Measurements from ENCODE around the gene CUX1.

Gene CUX1

DNA sequence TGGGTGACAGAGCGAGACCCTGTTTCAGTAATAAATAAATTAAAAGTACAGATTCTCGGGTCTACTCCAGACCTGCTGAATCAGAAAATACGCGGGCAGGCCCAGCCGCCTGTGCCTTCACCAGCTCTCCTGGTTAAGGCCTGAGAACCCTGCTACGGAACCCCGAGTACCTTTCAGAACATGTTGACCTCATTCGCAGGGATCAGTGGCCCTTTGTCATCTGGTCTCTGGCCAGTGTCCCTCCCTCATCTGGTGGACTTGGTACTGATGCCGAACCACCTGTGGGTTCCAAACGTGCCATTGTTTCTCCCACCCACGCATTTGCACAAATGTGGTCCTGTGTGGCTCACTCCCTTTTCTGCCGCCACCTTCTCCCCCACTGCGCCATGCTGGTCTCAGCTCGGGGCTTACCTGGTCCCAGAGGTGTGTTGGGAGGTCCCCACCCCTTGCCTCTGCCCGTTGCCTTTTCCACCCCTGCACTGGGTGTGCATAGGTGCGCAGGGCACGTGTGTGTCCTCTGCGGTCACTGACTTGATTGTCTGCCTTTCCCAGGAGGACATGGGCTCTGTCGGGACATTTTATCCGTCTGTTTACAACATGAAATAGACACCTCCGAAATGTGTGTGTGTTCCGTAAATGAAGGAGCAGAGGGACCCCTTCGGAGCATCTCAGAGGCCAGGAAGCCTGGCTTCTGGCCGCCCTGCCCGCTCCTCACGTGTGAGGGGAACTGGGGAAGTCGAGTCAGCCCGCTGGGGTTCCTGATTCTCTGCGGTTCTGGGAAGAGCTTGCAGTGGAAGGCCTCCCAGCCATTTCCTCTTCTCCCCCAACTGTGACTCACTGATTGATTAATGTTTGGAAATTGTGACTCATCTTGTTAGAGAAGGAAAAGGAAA is 135.2 kb downstream of the CUX1 start:
- no peak for DNase-seq (ENCODE audit: low read depth in 3 of 3, low spot score in 1 of 3)

DNA sequence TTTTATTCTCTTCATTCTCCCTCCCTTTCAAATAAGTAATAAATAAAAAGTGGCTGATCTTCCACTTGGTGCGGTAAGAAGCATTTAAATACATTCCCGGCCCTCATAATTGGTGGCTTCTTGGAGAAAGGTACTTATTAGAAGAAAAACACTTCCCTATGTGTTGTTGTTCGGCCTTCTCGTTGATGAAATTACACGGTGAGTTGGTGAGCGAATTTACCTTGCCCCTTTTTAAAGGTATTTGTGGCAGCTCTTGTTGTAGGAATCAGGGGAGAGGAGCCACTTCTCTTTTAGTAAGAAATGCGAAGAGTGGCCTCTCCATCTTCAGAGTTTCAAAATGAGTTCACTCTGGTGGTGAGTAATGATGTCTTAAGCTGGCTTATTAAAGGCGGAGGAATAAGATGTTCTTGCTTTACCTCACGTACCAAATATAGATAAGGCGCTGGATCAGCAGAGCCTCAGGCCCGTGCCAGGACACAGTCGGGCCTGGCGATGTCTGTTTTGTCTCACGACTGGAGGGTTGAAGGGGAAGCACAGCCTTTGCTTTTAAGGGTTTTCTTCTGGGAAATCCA is 135.9 kb downstream of the CUX1 start:
- no peak for DNase-seq (ENCODE audit: low read depth in 3 of 3, low spot score in 1 of 3)

DNA sequence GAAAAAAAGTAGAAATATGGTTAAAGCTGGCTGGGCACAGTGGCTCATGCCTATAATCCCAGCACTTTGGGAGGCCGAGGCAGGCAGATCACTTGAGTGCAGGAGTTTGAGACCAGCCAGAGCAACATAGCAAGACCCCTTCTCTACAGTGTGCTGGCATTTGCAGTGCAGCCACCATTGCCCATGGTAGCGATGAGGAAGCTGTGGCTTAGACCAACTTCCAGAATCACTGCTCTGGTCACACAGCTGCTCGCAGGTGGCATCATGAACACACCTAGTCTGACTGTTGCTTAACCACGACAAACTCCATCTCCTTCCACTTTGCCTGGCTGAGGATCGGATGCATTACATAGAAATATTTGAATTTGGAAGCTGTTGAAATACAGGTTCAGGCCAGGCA is 137.1 kb downstream of the CUX1 start:
- no peak for DNase-seq (ENCODE audit: low read depth in 3 of 3, low spot score in 1 of 3)

DNA sequence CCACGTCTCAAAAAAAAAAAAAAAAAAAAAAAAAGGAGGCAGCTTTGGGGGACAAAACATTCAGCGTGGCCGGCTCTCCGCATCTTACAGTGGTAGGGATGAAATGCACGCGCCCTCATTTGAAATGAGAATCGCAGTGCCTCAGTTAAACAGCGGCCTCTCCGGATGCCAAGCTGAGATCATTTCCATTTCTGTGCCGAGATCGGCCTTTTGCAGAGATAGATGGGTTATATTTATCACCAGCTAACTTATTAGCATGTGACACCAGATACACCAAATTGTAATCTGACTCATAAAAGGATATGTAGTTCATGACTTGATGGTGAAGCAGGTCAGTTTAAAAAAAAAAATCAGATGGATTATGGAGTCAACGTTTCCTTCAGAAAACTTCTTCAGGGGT is 138.7 kb downstream of the CUX1 start:
- DNase-seq (ENCODE audit: low read depth in 3 of 3, low spot score in 1 of 3) = no peak

DNA sequence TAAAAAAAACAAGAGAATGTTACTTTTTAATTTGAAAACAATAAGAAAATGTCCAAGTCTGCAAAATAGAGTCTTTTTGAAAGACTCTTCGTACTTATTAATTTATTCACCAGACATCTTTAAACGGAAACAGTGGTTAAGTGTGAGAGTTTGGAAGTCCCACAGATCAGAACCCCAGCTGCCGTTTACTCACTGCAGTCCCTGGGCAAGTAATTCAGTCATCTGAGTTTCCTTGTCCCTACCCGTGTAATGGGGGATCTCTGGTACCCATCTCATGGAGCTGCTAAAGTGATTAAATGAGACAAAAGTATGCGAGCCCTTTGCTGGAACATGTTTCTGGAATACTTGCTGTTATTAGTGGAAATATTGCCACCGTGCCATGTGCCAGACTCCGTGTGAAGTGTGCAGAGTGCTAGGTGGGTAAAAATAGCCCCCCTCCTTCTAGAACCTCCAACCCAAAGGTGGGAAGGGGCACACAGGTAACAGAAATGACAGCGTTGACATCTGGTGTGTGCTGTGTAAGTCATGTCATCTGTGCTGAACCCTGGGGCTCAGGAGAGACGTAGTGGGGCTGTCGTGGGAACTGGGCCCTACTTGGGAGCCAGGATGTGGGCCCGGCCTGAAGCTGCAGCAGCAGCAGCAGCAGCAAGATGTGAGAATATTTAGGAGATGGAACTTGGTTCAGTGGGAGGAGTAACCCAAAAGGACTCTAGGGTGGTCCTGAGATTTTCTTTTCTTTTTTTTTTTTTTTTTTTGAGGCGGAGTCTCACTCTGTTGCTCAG is 140.5 kb downstream of the CUX1 start:
- DNase-seq (ENCODE audit: low read depth in 3 of 3, low spot score in 1 of 3) = no peak

DNA sequence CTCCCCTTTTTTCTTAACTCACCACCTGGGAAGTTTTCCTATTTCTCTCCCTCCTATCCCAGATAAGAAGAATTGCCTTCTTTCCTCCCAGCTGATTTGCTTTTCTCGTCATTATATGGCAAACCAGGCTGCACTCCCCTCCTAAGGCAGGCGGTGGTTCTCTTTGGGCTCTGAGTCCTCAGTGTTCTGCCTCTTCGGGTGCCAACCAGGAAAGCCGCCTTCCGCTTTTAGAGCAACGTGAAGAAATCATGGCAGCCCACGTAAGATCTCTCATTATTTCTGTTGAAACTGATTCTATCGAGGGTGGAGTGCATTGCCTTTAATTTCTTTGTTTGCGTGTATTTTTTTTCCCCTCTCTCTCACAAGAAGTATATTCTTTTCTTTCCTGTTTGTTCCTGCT is 141.9 kb downstream of the CUX1 start:
- no peak for DNase-seq (ENCODE audit: low read depth in 3 of 3, low spot score in 1 of 3)

DNA sequence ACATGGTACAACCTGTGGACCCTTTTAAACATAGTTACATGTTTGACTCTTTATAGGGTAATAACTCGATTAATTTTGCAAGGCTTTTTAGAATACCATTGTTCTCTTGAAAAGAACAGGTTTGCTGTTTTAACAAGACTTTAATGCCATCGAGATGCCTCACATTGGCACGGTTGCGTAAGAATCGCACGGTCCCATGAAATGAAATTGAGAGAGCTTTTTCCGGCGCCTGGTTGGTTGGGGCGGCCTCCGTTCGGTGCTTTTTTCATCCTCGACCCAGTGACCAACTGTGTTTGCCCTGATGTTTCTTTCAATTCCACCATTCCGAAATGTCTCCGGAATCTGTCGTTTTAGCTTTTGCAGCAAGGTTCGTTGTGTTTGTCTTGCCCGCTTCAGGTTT is 142.4 kb downstream of the CUX1 start:
- DNase-seq (ENCODE audit: low read depth in 3 of 3, low spot score in 1 of 3) = no peak

DNA sequence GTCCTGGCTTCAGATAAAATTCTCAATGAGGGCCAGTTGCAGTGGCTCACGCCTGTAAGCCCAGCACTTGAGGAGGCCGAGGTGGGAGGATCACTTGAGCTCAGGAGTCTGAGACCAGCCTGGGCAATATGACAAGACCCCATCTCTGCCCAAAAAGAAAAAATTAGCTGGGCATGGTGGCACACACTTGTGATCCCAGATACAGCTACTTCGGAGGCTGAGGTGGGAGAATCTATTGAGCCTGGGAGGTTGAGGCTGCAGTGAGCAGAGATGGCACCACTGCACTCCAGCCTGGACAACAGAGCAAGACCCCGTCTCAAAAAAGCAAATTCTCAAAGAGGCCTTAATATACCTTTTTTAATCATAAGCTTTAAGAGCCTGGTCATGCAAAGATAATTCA is 142.9 kb downstream of the CUX1 start:
- DNase-seq (ENCODE audit: low read depth in 3 of 3, low spot score in 1 of 3) = no peak

DNA sequence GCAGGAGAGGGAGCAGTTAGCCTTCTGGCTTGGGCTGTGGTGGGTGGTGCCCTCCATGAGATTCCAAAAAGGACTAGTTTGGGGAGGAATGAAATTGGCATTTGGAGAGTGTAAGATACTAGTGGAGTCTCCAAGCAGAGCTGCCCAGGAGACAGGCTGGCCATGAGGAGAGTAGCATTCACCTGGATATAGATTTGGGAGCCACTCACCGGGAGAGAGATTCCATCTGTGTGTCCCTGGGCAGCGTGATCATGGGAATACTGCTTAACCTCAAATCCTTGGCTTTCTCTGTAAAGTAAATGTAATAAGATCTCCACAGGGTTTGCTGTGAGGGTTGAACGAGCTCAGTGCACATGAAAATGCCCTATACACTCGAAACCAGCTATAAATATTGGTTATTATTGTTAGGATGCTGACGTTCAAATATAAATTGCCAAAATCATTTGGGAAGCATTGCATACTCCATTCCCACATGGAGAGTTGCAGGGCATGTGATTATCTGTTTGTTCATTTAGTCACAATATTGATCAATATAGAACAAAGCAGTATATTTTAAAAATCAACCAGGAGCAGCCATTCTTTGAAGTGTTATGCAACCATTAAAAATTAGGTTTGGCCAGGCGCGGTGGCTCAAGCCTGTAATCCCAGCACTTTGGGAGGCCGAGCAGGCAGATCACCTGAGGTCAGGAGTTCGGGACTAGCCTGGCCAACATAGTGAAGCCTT is 143.7 kb downstream of the CUX1 start:
- DNase-seq (ENCODE audit: low read depth in 3 of 3, low spot score in 1 of 3) = no peak

DNA sequence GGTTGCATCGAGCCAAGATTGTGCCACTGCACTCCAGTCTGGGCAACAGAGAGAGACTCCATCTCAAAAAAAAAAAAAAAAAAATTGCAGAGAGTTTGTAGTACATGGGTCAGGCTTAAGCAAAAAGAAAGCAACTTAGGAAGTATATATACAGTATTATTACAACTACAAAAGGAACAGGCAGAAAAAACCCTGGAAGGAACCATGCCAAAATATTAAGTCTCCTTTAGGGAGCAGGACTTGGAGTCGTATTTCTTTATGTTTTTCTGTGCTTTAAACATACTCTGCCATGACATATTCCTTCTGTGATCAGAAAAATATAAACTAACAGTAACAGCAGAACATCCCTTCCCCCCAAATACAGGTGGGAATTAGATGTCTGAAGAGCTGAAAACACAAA is 144.4 kb downstream of the CUX1 start:
- no peak for DNase-seq (ENCODE audit: low read depth in 3 of 3, low spot score in 1 of 3)

DNA sequence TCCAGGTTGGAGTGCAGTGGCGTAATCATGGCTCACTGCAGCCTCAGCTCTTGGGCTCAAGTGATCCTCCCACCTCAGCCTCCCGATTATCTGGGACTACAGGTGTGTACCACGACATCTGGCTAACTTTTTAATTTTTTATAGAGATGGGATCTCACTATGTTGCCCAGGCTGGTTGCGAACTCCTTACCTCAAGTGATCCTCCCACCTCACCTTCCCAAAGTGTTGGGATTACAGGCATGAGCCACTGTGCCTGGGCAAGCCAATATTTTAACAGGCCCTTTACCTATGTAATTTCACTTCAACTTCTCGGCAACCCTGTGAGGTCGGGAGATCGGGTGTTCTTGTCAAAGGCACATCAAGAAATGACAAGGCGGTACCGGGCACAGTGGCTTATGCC is 146.3 kb downstream of the CUX1 start:
- DNase-seq (ENCODE audit: low read depth in 3 of 3, low spot score in 1 of 3) = no peak

DNA sequence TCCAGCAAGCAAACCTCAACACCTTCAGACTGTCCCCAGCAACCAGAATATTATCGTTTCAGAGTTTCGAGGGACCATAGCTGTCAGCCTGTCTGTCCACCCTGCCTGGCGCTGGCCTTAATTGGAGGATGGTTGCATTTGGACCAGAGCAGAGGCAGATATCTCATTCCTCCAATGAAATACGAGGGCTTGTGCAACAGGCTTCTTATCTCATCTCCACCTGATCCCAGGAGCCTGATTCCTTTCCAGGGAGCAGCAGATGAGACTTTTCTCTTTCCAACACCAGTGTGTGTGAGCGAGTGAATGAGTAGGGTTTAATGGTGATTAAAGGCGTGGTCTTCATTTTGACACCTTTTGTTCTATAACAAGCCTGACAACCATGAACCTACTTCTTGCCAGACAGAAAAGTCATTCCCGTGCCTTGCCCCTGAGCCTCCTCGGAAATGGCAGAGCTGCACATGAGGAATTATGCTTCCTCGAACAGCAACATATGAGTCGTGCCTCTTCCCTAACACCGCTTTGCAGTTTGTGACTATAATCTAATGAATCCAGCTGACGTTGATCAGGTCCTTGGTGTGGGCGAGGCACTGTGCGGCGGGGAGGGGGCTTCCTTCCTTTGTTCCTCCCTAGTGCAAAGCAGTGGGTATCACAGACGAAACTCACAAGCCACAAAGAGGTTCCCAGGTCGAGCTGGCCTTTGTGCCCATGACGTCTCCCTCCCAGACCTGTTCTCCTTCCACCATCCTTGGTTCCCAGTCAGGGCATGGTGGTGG is 147.4 kb downstream of the CUX1 start:
- DNase-seq (ENCODE audit: low read depth in 3 of 3, low spot score in 1 of 3) = no peak

DNA sequence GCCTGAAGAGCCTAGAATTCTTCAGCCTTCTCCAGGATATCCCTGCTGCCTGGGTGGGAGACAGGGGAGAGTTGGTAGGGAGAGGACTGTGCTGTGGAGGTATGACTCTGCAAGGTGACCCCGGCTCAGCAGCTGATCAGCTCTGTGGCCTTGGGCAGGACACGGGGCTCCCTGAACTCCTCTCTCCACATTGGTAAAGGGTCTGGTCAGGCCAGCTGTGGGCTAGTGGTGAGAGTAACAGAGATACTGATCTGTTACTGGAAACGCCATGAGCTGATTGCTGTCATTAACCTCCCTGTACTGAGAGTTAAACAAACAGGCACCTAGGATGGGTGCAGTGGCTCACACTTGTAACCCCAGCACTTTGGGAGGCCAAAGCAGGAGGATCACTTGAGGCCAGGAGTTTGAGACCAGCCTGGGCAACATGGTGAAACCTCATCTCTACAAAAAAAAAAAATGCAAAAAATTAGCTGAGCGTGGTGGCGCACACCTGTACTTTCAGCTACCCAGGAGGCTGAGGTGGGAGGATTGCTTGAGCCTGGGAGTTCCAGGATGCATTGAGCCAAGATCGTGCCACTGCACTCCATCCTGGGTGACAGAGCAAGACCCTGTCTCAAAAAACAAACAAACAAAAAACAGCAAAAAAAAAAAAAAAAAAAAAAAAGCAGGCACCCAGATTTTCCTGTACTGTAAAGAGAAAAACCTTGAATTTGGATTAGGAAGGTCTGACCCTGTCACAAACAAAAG is 151.5 kb downstream of the CUX1 start:
- no peak for DNase-seq (ENCODE audit: low read depth in 3 of 3, low spot score in 1 of 3)

DNA sequence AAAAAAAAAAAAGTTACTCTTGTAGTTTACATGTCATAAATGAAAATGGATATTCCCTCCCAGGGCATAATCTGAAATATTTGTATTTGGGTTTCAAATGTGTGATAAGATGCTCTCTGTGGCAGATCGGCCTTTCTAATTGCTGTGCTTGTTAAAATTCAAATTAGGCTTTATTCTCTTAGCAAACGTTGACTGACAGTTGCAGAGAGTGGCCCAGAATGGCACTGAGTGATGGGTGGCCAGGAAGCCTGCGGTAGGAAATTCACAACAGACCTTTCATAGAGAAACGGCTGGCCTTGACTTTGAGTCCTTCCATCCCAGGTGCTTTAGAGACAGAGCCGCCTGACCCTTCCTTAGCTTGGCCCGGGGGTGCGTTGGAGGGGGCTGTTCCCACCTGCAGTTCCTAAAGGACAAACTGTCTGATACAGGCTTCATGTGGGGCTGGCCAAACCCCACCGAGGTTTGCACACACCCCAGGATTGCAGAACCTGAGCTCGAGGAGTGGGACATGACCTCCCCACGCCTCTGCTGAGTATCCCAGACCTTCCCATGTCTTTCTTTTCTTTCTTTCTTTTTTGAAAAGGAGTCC is 152.7 kb downstream of the CUX1 start:
- no peak for DNase-seq (ENCODE audit: low read depth in 3 of 3, low spot score in 1 of 3)

DNA sequence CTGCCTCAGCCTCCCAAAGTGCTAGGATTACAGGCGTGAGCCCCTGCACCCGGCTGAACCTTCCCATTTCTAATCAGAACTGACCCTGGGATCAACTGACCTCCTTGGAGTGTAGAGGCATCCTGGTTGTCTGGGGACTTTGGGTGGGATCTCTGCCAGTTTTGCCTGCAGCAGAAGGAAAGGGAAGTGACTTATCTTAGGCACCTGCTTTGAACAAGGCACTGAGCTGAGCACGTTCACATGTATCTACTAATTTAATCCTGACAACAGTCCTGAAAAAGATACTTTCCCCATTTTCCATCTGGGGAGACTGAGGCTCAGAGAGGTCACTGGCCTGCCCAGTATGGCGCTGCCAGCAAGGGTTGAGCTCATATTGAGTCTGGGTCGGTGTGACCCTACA is 153.4 kb downstream of the CUX1 start:
- DNase-seq (ENCODE audit: low read depth in 3 of 3, low spot score in 1 of 3) = no peak

DNA sequence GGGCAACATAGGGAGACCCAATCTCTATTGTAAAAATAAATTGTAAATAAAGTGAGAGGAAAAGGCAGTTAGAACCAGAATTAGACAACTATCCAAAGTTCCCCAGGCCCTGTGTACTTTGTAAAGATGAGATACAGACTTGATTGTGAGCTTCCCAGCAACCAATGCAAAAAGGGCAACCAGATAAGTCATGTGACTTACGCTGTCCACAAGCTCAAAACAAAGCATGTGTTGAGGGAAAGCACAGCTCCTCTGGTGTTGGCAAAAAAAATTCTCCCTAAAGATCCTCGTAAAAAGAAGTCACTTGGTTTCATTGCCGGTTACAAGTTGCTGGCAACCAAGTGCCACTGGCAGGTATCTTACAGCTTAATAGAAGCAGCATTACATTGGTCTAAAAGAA is 154.0 kb downstream of the CUX1 start:
- DNase-seq (ENCODE audit: low read depth in 3 of 3, low spot score in 1 of 3) = no peak

DNA sequence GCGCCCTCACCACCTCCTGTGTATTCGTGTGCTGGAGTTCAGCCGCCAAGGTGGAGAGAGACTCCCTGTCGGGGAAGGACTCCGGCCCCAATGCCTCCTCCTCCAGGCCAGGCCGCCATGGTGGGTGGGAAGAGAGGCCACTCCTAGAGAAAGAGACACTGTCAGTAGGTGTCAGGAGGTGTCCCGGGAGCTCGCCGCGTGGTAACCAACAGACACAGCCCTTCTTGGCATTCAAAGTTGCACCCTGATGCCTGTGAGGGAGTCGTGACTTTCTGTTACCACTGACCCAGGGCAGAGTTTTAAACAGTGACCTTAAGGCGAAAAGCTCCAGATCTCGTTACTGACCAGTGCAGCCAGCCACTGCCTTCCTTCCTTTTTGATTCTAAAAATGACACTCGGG is 155.2 kb downstream of the CUX1 start:
- no peak for DNase-seq (ENCODE audit: low read depth in 3 of 3, low spot score in 1 of 3)

DNA sequence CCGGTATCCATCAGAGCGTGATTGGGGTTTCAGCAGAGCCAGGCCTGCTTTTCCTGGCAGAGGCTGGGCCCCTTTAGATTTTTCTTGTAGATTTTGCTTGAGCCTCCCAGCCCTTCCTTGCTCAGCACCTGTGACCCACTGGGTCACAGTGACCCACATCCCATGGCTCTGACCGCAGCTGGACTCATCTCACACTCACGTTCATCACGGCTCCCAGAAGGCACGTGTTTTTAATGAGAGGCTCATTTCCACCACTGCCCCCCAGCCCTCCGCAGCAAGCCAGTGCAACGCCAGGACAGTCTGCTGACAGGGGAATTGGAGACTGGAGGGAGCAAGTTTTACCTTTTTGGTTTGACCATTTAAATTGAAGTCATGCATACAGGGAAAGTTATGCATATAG is 155.7 kb downstream of the CUX1 start:
- no peak for DNase-seq (ENCODE audit: low read depth in 3 of 3, low spot score in 1 of 3)

DNA sequence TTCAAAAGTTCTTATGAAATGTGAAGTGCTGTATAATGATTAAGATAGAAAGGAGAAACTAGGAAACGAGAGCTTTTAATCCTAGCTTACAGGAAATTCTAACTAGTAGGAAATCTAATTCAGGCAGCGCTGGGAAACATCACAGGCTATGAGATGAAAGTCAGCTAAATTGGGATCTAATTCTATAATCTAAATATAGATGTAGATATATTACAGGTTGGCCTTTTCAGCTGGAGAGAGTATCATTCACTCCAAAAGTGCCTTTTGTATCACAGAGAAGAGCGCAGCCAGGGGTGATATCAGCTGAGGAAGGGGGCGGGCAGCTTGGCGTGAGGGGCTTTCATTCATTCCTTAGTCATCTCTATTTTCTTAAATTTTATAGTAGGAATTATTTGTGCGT is 157.0 kb downstream of the CUX1 start:
- DNase-seq (ENCODE audit: low read depth in 3 of 3, low spot score in 1 of 3) = no peak

DNA sequence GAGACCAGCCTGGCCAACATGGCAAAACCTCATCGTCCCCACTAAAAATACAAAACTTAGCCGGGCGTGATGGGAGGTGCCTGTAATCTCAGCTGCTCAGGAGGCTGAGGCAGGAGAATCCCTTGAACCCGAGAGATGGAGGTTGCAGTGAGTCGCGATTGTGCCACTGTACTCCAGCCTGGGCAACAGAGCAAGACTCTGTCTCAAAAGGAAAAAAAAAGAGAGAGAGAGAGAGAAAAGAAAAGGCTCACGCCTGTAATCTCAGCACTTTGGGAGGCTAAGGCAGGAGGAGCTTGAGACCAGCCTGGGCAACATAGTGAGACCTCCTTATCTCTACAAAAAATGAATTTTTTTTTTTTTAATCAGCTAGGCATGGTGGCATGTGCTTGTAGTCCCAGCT is 157.6 kb downstream of the CUX1 start:
- DNase-seq (ENCODE audit: low read depth in 3 of 3, low spot score in 1 of 3) = no peak
